GM18861 (cell line): ENCODE data around the gene PAK4.

Source experiments
- ATAC-seq: cut with Tn5 transposase; IDR thresholded peaks from one replicate; pipeline ENCODE4 v1.9.1; 2021; ENCODE audit not compliant: unreplicated experiment

PAK4 gene

DNA sequence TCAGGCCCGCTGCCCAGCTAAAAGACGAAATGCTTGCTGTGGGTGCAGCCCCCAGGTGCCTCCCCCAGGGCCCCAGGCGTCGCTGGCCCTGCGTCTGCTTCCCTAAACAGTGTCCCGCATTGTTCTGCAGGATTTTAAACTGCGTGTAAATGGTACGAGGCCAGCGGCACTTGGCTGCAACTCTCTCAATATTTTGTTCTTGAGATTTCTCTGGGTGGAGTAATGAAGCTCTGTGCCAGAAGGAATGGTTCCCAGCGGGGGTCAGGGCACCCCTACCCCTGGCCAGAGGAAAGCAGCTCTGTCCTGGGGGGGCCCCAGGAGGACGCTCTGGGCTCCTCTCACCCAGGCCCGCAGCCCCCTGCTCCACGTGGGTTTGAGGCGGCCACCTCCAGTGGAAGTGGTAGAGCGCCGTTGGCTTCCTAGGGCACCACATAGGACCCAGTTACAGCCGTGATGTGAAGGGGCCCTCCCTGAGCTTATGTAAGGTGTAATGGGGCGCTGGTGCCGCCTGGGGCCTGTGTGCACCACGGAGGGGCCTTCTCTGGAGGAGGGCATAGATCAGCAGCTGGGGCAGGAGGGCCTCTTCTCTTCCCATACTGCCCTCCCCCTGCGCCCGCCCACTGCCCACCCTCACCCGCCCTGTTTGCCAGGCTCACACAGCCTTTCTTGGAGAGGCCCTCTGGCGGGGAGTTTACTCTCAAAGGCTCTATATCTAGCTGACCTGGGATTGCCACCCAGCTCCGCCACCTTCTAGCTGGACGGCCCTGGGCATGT, 19.8 kb downstream of the PAK4 start:
- ATAC-seq, result no peak

DNA sequence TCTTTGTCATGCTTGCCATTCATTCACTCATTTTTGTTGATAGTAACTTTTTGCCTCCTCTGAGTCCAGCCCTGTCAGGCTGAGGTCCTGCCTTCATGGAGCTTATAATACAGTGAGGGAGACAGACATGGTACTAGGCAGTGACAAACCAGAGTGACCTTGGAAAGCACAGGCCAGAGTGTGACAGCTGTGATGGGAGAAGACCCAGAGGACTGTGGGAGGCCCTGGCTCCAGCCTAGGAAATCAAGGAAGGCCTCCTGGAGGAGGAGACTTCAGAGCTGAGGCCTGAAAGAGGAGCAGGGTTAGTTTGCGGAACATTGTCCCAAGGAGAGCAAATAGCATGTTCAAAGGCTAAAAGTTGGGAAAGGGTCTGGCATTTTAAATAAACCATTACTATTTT, 20.5 kb downstream of the PAK4 start:
- no peak for ATAC-seq

DNA sequence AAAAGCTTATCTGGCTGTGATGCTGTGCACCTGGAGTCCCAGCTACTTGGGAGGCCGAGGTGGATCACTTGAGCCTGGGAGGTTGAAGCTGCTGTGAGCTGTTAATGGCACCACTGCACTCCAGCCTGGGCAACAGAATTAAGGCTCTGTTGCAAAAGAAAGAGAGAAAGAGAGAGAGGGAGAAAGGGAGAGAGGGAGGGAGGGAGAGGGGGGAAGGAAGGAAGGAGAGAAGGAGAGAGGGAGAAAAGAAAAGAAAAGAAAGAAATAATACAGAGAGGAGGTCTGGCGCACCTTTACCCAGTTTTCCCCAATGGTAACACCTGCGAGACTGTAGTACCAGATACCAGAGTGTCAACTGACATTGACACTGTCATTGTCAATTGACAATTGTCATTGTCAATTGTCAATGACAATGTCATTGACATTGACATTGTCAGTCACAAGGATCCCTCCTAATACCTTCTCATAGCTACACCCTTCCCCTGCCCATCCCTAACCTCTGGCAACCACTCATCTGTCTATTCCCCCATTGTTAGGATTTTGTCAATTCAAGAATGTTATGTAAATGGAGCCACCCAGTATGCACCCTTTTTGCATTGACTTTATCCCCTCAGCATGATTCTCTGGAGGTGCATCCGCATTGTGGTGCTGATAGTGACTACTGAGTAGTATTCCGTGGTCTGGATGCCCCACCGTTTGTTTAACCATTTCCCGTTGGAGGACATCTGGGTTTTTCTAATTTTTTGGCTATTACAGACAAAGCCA, 21.3 kb downstream of the PAK4 start:
- ATAC-seq, result no peak

DNA sequence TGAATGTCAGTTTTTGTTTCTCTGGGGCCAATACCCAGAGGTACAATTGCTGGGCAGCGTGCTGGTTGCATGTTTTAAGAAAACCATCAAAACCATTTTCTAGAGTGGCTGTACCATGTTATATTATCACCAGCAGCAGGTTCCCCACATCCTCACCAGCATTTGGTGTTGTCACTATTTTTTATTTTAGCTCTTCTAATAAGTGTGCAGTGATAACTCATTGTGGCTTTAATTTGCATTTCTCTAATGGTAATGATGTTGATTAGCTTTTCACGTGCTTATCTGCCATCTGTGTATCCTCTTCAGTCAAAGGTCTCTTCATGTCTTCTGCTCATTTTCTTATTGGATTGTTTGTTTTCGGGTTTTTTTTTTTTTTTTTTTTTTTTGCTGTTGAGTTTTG, 21.9 kb downstream of the PAK4 start:
- no peak for ATAC-seq

DNA sequence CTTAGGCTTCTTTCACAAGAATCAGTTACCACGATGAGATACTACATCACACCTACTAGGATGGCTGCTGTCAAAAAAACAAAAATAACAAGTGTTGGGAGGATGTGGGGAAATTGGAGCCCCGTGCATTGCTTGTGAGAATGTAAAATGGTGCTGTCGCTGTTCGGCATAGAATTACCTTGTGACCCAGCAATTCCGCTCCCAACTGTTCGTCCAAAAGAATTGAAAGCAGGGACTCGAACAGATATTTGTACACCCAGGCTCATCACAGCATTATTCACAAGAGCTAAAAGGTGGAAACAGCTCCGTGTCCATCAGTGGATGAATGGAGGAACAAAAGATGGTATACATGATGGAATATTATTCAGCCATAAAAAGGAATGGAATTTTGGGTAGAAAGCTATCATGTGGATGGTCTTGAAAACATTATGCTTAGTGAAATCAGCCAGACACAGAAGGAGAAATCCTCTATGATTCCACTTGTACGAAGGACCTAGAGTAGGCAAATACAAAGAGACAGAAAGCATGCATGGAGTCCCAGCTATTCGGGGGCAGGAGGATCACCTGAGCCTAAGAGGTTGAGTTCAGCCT, 23.4 kb downstream of the PAK4 start:
- ATAC-seq, result no peak

DNA sequence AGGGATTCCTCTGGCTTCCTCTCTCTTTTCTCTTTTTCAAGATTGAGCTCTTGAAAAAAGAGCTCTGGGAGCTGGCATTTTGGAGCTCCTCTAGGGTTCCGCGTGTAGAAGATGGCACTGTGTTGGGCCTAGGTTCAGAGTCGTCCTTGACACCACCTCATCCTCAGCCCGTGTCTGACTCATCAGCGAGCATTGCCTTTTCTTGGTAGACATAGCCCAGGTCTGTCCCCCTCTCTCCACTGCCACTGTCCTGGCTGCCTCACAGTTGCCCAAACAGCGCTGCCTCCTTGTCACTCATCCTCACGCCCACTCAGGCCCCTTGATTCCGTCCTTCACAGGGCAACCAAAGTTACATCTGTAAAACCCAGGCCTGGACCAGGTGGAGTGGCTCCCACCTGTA, 24.6 kb downstream of the PAK4 start:
- no peak for ATAC-seq

DNA sequence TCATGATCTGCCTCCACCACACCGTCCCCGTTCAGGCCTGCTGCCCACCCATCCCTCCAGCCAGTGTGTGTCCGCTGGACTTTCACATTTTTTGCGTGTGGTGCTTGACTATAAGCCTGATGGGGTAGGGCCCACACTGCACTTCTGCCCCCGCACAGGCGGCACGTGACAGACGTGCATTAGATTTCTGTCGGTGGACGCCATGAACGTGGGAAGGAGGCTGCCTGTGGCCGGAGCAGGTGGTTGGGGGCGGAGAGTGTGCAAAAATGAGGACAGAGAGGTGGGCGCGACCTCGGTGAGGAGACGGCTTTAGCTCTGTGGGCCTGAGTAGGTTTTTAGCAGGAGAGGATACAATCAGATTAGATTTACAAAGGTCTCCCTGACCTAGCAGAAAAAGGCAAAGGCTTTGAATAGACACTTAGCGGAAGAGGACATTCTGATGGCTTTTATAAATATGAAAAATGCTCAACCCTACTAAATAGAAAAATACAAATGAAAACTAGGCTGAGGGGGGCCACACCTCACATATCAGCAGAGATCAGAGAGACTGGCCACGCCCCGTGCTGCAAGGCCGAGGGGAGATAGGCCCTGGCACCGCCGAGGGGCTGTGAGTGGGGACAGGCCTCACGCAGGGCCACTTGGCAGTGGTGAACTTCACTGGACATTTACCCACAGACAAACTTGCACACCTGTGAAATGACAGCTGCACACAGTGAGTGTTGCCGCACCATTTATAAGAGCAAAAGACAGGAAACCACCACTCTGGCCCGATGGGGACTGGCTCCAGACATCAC, 25.4 kb downstream of the PAK4 start:
- ATAC-seq, result no peak

DNA sequence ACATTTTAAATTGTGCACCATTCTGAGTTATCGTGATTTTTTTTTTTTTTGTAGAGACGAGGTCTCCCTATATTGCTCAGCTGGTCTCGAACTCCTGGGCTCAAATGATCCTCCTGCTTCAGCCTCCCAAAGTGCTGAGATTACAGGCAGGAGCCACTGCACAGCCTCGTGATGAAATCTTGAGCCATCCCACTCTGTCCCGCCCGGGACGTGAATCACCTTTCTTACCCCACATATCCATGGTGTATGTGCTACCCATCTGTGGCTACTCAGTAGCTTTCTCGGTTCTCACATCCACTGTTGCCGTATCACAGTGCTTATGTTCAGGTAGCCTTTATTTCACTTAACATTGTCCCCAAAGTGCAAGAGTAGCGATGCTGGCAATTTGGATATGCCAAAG, 26.5 kb downstream of the PAK4 start:
- no peak for ATAC-seq

DNA sequence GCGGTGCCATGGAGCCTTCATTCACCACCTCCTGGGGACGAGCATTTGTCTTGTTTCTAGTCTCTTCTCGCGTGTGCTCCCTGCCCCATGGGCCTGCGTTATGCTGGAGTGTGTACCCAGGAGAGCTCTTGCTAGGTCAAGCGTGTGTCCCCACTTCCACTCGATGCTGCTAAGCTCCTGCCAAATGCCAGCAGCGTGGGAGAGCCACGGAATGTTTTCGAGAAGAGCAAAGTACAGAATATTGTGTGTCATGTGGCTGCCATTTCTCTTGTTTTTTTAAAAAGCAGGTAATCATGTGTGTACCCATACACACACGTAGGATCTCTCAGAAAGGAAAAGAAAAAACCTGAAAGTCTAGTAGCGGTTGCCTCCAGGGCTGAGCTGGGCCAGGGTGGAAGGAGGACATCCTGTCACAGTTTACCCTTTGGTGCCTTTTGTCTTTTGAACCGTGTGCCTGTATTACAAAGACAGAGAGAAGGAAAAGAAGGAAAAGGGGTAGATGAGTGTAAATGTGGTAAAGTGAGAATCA, 28.6 kb downstream of the PAK4 start:
- no peak for ATAC-seq

DNA sequence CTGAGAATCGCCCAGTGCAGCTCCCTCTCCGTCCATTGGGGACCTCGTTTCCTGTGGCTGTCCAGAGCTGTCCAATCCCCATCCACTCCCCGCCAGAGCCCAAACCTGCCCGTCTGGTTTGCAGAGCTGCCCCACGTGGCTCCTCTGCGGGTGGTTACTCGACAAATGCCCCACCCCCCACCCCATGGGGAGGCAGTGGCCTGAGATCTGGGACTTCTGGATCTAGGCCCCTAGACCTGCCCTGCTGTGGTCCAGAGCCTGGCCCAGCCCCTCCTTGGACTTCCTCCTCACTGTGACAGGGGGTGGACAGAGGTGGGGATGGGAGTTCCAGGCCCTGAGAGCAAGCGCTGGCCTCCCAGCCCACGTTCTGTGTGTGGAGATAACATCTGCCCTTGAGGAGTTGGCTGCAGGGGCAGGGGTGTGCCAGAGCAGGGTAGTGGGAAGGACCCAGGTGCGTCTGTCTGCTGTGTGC, 29.1 kb downstream of the PAK4 start:
- no peak for ATAC-seq

DNA sequence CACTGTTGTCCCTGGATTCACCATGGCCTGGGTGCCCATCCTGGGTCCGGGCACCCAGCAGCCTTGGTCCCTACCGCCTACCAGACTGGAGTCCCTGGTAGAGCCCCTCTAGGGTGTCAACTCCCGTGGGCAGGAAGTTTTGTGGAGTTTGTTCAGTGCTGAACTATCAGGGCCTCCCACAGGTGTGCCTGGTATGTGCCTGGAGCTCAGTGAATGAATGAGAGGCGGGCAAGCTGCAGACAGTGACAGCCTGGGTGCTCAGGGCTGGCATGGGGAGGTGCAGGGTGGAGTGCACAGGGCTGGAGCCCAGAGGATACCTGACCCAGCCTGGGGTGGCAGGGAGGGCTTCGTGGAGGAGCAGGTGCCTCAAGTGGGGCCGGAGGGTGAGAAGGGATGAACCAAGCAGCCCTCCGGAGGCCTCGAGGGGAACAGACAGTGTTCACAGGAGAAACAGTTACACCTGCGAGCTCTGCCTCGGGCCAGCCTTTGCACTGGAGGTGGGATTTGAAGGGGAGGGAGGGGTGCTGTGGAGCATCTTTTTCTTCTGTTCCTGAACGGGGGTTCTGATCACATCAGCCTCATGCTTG, 29.6 kb downstream of the PAK4 start:
- no peak for ATAC-seq

DNA sequence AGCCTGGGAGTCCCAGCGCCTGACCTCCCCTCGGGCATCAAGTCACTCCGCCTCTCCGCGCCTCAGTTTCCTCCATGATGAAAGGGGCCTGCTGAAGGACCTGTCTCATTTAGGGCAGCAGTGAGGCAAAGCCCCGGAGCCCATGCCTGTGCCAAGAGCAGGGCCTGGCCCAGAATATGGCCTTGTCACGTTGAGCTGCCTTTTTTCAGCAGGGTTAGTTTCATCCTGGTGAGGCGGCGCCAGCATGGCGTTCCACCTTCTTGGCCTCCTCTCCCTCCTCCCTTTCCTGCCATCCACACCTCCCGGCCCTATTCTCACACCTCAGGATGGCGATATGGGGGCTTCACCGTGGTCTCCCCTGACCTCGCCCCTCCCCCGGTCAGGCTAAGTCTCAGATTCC, 30.2 kb downstream of the PAK4 start:
- no peak for ATAC-seq

DNA sequence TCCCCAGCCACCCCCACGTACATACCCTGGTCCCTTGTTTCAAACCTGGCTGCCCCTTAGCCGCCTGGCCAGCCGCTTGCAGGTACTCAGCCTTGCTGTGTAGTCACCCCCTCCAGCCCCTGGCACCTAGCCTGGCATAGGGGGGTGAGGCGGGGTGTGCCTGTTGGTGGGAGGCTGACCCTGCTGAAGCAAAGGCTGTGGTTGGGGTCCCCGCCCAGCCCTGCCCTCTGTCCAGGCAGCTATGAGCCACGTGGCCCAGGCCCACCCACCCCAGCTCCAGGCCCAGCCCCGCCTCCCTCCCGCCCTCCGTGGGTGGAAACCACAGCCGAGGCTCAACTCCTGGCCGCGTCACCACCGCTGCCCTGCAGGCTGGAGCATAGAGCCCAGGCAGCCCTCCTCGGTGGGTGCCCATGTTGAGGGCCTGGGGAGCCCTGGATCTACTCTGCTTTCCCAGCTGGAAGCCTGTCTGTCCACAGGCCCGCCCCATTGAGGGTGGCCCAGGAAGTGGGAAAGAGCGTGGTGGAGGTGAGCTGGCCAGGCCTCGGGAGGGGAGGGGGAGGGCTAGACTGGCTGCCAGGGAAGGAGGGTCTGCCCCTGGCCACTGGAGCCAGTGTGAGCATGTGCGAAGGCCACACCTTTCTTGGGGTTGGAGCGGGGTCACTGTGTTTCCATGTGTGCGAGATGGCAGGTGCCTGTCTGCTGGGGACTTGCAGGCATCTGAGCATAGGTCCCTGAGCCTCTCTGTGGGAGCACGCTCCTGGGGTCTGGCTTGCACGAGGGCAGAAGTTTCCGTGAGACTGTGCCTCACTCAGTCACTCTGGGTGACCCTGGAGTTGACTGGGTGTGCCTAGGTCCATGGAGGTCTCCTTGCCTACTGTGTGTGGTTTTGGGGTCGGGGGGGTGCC, 31.0 kb downstream of the PAK4 start:
- no peak for ATAC-seq

DNA sequence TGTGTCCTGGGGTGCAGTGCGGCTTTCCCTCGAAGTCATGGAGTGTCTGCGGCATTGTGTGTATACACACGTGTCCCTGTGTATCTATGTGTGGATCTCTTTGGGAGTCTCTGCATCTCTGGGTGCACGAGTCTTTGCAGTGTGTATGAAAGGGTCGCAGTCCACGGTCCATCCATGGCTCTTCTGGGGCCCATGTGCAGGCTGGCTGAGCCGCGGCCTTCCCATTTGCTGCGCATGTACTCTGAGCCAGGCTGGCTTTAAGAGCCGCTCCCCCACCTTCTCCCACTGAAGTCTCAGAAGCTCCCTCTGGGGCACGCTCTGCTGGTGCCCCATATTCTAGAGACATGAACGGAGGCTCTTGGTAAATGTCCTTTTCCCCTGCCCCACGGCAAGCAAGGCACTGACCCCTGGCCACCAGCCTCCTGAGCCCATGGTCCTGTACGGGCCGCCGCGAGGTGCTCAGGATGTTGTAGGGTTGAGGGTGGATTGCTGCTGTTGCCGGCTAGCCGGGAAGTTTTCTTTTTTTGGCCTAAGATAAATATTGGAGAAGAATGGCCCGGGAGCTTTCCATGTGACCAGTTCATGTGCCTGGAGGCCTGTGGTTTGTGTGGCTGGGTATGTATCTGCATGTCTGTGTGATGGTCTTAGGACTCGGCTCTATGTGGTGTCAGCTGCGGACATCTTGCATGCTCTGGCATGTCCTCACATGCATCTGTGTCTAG, 31.9 kb downstream of the PAK4 start:
- no peak for ATAC-seq

DNA sequence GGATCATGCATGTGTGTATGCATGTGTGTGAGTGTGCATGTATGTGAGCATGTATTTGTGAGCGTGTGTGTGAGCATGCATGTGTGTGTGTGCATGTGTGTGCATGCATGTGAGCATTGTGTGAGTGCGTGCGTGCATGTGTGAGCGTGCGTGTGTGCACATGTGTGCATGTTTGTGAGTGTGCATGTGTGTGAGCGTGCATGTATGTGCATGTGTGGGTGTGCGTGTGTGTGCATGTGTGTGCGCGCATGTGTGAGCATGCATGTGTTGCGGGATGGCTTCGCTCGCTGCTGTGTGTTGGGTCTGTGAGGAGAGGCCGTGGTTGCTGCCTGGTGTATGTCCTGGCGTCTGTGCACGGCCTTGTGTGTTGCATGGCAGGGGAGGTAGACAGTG, 32.4 kb downstream of the PAK4 start:
- ATAC-seq, result no peak

DNA sequence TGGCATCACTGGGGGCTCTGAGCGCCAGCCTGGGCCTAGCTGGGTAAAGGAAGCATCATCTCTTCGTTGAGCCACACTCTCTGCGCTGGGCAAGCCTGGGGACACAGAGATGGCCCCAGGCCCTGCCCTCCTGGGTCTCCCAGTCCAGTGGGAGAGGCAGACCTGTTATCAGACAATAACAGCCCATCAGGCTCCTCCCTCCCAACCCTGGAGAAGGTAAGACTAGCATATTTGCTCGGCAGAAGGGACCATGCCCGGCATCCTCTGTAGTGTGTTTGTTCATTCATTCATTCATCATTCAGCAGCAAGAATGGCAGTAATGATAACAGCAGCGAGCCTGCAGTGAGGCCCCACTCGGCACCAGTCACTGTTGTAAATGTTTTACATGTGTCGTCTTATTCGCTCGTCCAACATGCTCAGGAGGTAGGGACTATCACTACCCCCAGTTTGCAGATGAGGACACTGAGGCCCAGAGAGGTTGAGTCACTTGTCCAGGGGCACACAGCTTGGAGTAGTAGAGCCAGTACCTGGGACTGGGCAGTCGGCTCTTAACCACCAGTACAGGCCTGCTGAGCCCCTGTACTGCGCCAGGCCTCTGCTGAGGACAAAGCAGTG, 33.2 kb downstream of the PAK4 start:
- no peak for ATAC-seq

DNA sequence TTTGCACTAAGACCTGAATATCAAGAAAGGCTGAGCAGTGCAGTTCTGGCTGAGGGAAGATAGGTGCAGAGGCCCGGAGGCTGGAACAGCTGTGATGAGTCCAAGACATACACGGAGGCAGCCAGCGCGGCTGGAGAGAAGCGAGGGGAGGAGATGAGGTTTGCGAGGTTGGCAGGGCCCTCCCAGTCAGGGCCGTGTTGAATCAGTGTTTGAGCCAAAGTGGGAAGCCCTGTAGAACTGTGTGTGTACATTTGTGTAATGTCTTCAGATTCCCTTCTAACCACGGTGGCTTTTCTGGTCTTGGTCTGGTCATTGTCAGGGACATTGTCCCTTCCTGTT, 34.9 kb downstream of the PAK4 start:
- ATAC-seq, result no peak

DNA sequence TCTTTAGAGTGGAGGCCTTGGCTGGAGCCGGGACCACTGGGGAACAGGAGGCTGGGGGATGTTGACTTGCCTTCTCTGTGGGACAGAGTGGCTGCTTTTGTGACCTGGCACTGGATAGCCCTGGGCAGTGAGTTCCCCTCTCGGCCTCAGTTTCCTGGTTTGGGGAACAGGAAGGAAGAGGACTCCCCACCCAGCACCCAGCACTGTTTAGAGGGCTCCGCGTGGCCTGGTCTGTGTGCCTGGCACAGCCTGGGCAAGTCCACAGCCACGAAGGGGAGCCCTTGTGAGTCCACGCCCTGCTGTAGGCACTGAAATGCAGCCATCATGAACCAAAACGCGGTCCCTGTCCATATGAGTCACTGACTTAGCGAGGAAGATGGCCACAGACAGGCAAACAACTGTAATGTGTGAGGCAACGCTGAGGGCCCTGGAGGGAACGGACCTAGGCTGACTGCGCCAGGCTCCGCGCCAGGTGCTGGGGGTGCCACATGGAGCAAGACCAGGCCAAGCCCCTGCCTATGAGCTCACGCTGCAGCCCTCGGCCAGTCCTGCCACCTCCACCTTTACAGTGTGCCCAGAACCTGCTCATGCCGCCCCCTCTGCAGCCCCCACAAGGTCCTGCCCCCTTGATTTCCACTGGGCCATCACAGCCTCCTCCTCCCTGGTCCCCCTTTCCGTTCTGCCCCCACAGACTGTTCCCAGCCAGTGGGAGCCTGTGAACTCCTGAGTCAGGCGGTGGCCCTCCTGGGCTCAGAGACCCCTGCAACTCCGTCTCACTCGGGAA, 35.5 kb downstream of the PAK4 start:
- ATAC-seq, result no peak
